Right lobe of liver (tissue), 4 donors: ENCODE measurements around the gene RNF31.

Source experiments
- CTCF ChIP-seq, 4 donors: fragments of 200-600 bp in 3 of 4; fragments of 450-650 bp in 1 of 4; IDR thresholded peaks; one replicate each; pipeline versions ENCODE4 v1.5.1 to v1.8.0; 2016 to 2022; ENCODE audit warnings: antibody characterized with exemption in 4 of 4, mild to moderate bottlenecking in 2 of 4
- POLR2A ChIP-seq: fragments of 450-650 bp; IDR thresholded peaks from one replicate; pipeline ENCODE4 v1.6.1; 2017; ENCODE audit warnings: antibody characterized with exemption, mild to moderate bottlenecking
- donor health status: DM: no; HTN: no; CAD: no.
- donor health status: DM: no; HTN: no; CAD: no.
- donor health status: DM: no; HTN: yes; CAD: no.

GRCh38 chr14:24167469-24168114 is 20.3 kb downstream of the RNF31 start:
- TF ChIP-seq POLR2A, result no peak
- no peak for TF ChIP-seq CTCF (IDR thresholded peaks at IDR 0.05)
